ENCODE data around the gene ALPP.
"Not testable (repeated sequence)": the region's sequence is repeated elsewhere in the genome, so short reads cannot be mapped to it uniquely, and the experiment has no call there.

The ALPP gene

DNA sequence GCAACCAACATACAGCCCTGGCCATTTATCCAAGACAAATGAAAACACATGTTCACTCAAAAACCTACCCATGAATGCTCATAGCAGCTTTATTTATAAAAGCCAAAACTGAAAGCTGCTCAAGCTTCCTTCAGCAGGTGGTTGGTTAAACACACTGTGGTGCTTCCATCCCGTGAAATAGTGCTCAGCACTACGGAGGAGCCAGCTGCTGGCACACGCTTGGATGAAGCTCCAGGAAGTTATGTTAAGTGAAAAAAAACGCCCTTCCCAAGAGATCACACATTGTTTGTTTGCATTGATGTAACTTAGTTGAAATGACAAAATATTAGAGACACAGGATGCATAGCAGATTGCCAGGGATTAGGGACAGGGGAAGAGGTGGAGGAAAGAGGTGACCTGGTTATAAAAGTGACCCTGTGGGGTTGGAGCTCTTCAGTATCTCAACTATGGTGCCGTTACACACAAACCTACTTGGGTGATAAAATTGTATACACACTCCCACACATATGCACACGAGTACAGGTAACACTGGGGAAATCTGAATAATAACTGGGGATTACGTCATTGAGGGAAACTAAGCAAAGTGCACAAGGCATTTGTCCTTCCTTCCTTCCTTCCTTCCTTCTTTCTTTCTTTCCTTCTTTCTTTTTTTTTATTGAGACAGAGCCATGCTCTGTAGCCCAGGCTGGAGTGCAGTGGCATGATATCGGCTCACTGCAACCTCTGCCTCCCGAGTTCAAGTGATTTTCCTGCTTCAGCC is 21.9 kb downstream of the ALPP start:
- no peak for DNase-seq (ENCODE audit: low read depth in 4 of 4, low spot score in 1 of 4)

DNA sequence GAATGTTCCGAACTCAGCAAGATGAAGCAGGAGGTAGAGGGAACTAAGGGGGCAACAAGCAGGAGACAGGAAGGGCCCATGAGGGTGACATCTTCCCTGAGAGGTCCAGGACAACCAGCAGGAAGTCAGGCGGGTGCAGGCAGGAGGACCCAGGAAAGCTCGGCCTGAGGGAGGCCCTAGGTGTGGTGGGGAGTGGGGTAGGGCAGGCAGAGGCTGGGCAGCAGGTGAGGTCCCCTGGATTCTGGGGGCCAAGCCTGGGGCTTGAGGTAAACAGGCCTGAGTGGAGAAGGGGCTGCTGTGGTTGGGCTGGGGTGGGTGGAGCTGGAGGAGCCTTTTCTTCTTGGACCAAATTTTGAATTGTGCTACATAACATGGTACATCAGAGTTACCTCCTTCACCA is 24.0 kb downstream of the ALPP start:
- no peak for DNase-seq (ENCODE audit: low read depth in 4 of 4, low spot score in 1 of 4)

GRCh38 chr2:232405943-232406510 is 27.5 kb downstream of the ALPP start:
- no peak for DNase-seq (ENCODE audit: low read depth in 4 of 4, low spot score in 1 of 4)

GRCh38 chr2:232406556-232407310 is 28.2 kb downstream of the ALPP start, which contains the start of gene ALPG:
Gene ALPG (plus strand): TSS chr2:232406844. CDS start chr2:232406895, 51 bp downstream.
- no peak for DNase-seq (ENCODE audit: low read depth in 4 of 4, low spot score in 1 of 4)

GRCh38 chr2:232407428-232408150 is 29.0 kb downstream of the ALPP start:
- DNase-seq (ENCODE audit: low read depth in 4 of 4, low spot score in 1 of 4) = not testable (repeated sequence)

DNA sequence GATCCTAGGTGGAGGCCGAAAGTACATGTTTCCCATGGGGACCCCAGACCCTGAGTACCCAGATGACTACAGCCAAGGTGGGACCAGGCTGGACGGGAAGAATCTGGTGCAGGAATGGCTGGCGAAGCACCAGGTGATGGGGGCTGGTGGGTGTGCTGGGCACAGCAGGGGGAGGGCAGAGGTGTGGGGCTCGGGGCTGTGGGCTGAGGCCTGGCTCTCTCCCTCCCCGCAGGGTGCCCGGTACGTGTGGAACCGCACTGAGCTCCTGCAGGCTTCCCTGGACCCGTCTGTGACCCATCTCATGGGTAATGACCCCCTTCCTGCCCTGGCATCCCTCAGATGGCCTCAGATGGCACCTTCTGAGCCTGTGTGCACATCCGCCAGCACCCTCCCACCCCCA is 29.7 kb downstream of the ALPP start:
- not testable (repeated sequence) for DNase-seq (ENCODE audit: low read depth in 4 of 4, low spot score in 1 of 4)

- DNase-seq (ENCODE audit: low read depth in 4 of 4, low spot score in 1 of 4) = not testable (repeated sequence)
These were observed 31.1 kb downstream of the ALPP start for GRCh38 chr2:232409617-232410016.

DNA sequence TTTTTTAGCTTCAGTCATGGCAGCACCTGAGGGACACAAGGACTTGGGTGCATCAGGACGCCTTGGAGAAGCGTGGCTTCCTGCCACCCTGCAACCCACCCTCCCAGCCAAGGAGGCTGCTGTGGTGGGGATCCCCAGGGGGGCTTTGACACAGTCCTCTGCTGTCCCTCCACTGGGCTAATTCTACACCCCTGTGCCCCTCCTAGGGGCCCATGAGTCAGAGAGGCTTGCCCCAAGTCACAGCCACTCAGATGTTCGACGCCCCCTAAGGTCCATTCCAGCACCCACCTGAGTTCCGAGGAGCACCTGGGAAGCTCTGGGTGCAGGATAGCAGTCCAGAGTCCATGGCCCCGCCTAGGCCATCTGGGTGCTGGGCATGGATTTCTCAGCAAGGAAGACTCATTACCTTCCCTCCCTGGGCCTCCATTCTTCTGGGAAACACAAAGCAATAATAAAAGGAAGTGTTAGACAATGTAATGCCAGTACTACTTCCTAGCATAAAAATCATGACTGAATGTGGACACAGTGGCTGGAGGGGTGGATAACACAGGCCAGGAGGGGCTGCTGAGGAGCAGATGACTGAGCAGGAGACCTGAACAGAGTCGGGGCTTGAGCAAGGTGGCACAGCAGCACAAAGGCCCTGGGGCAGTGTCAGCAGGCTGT is 31.8 kb downstream of the ALPP start:
- DNase-seq (ENCODE audit: low read depth in 4 of 4, low spot score in 1 of 4) = no peak

DNA sequence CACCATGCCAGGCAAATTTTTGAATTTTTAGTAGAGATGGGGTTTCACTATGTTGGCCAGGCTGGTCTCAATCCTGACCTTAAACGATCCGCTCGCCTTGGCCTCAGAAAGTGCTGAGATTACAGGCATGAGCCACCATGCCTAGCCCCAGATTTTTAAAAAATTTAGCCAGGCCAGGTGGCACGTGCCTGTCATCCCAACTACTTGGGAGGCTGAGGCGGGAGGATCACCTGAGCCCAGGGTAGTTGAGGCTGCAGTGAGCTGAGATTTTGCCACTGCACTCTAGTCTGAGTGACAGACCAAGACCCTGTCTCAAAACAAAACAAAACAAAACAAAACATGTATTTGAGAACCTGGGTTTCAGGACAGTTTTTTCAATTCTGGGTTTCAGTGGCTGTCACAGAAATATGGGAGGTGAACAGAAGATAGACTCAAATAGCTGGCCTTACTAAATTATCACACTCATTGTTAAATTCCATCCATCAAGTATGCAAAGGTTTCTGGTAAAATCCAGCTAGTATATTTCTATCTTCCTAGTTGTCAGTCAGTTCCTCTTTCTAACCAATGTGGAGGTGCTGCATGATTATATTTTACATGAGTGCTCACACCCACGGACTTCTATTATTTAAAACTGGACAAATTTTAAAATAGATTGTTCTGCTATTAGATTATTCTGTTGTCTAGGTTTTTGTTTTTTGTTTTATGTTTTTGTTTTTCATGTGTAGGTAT is 33.5 kb downstream of the ALPP start:
- DNase-seq (ENCODE audit: low read depth in 4 of 4, low spot score in 1 of 4) = no peak

DNA sequence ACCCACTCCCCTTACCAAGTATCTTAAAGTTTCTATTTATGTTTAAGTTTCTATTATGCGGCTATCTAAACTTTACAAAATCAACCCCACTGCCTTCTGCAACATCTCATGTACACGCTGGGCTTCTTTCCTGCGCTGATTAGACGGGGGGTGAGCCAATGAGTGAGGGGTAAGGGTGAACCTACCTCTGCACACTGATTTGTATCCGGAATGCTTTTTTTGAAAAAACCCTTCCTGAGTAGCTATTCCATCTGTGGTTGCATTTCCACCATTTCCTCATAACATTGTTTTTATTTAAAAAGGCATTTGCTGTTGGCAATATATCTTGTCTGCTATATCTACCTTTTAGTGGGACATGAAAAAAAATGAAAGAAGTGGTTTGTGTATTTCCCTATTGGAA is 34.4 kb downstream of the ALPP start:
- no peak for DNase-seq (ENCODE audit: low read depth in 4 of 4, low spot score in 1 of 4)

GRCh38 chr2:232415138-232415690 is 36.7 kb downstream of the ALPP start:
- DNase-seq (ENCODE audit: low read depth in 4 of 4, low spot score in 1 of 4) = no peak

DNA sequence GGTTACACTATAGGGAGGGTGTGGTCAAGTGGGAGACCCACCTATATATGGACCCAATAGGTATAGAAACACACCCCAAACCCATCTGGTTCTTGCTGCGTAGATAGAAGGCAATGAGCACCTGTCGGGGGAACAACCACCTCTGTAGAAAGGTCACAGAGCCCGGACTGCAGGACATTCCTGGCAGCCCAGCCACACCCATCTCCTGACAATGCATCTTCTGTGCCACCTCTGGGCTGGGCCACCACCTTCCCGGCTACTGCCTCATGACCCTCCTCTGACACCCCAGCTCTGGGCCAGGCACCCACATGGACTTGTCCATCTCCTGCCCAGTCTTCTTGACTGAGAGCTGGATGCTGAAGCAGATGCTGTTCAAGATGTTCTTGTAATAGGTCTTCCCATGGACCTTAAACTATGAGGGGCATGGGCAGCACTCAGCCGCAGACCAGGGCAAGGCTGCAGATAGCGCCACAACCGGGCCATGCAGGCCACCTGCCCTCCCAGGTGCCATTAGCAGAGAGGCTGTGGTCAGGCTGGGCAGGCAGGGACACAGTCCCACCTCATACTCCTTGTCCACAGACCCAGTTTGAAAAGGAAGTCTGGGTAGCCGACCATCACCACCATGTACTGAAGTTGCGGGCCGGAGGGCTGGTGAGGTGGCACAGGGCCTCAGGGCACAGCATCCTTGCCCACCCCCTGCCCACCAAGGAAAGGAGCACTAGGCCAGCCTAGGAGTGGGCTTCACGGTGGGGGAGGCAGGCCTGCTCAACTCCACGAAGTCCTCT is 37.4 kb downstream of the ALPP start:
- no peak for DNase-seq (ENCODE audit: low read depth in 4 of 4, low spot score in 1 of 4)

GRCh38 chr2:232416521-232417470 is 38.2 kb downstream of the ALPP start:
- no peak for DNase-seq (ENCODE audit: low read depth in 4 of 4, low spot score in 1 of 4)

GRCh38 chr2:232417489-232417888 is 38.9 kb downstream of the ALPP start:
- DNase-seq (ENCODE audit: low read depth in 4 of 4, low spot score in 1 of 4) = no peak

GRCh38 chr2:232418056-232418455 is 39.5 kb downstream of the ALPP start:
- DNase-seq (ENCODE audit: low read depth in 4 of 4, low spot score in 1 of 4) = no peak

DNA sequence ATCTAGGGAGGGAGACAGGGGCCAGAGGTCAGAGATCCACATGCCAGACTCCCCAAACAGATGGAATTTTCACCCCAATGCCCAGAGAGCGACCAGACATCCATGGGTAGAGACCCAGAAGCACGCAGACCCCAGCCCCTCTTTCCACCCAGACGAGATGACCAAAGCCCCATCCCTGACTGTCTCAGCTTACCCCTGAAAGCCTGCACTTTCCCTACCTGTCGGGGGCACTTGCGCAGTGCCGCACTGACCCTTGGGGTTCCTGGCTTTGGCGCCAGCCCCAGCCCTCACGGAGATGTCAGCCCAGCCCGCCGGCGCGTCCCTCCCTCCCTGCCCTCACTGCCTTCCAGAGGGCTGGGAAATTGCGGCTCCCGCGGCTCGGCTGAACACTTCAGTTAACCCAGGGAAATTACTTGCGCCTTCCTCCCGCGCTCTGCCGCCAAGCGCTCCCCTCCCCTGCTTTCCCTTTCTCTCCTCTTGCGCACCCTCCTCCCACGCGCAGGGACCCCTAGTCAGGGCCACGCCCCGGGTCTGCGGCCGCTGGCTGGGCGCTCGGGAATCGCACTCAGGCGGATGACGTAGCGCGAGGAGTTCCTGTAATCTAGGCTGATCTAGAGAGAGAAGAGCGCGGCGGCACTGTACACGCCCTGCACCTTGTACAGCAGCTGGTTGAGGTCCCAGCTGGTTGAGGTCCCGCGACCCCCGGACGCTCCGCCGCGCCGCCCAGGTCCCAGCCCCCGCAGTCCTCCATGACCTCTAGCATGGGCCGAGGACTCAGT is 40.1 kb downstream of the ALPP start:
- DNase-seq (ENCODE audit: low read depth in 4 of 4, low spot score in 1 of 4) = no peak

Measured in stimulated activated CD4-positive, alpha-beta T cell treated with anti-CD3 and anti-CD28 coated beads, Interleukin-1b, Interleukin-23, amount 100 ng/mL, for 24 hours (primary cell).